Measurements from ENCODE around the gene MICAL3.

Gene MICAL3

GRCh38 chr22:17804331-17805080 lies 219.9 kb downstream of the MICAL3 start:
- Histone ChIP-seq H3K36me3 (ENCODE audit: control insufficient read depth in 2 of 2, insufficient read depth in 2 of 2, low read length in 2 of 2) (peaks cover 43 to 56% of the 10 kb centered on the region in 2 donors), H3K9ac (ENCODE audit: low read length in 2 of 2) (no peak overlapping the region), H3K27me3 (ENCODE audit: control insufficient read depth in 1 of 2, insufficient read depth in 2 of 2, low read length in 2 of 2) (no peaks in the 10 kb centered on the region), H3K9me3 (ENCODE audit: control insufficient read depth in 2 of 2, low read length in 2 of 2) (no peaks in the 10 kb centered on the region), H3K27ac (ENCODE audit: low read length) (no peak overlapping the region), H3K4me1 (ENCODE audit: control insufficient read depth, insufficient read depth, low read length) (no peaks in the 10 kb centered on the region), H3K4me3 (ENCODE audit: low read length in 2 of 2) (no peak overlapping the region)

GRCh38 chr22:17803609-17804270 lies 220.6 kb downstream of the MICAL3 start:
- Histone ChIP-seq H3K4me3 (ENCODE audit: low read length in 2 of 2) (no peak overlapping the region), H3K27ac (ENCODE audit: low read length) (no peak overlapping the region), H3K27me3 (ENCODE audit: control insufficient read depth in 1 of 2, insufficient read depth in 2 of 2, low read length in 2 of 2) (no peaks in the 10 kb centered on the region), H3K36me3 (ENCODE audit: control insufficient read depth in 2 of 2, insufficient read depth in 2 of 2, low read length in 2 of 2) (peaks cover 38 to 50% of the 10 kb centered on the region in 2 donors), H3K4me1 (ENCODE audit: control insufficient read depth, insufficient read depth, low read length) (no peaks in the 10 kb centered on the region), H3K9me3 (ENCODE audit: control insufficient read depth in 2 of 2, low read length in 2 of 2) (no peaks in the 10 kb centered on the region), H3K9ac (ENCODE audit: low read length in 2 of 2) (no peak overlapping the region)

- Histone ChIP-seq H3K36me3 (ENCODE audit: control insufficient read depth in 2 of 2, insufficient read depth in 2 of 2, low read length in 2 of 2) (peaks cover 29 to 44% of the 10 kb centered on the region in 2 donors), H3K4me1 (ENCODE audit: control insufficient read depth, insufficient read depth, low read length) (no peaks in the 10 kb centered on the region), H3K27ac (ENCODE audit: low read length) (no peak overlapping the region), H3K9me3 (ENCODE audit: control insufficient read depth in 2 of 2, low read length in 2 of 2) (no peaks in the 10 kb centered on the region), H3K4me3 (ENCODE audit: low read length in 2 of 2) (no peak overlapping the region), H3K9ac (ENCODE audit: low read length in 2 of 2) (no peak overlapping the region), H3K27me3 (ENCODE audit: control insufficient read depth in 1 of 2, insufficient read depth in 2 of 2, low read length in 2 of 2) (no peaks in the 10 kb centered on the region)
Observed at GRCh38 chr22:17802822-17803221, 221.5 kb downstream of the MICAL3 start.

GRCh38 chr22:17802411-17802810 lies 221.9 kb downstream of the MICAL3 start:
- Histone ChIP-seq H3K4me3 (ENCODE audit: low read length in 2 of 2) (no peak overlapping the region), H3K27me3 (ENCODE audit: control insufficient read depth in 1 of 2, insufficient read depth in 2 of 2, low read length in 2 of 2) (no peaks in the 10 kb centered on the region), H3K27ac (ENCODE audit: low read length) (no peak overlapping the region), H3K9ac (ENCODE audit: low read length in 2 of 2) (no peak overlapping the region), H3K9me3 (ENCODE audit: control insufficient read depth in 2 of 2, low read length in 2 of 2) (no peaks in the 10 kb centered on the region), H3K36me3 (ENCODE audit: control insufficient read depth in 2 of 2, insufficient read depth in 2 of 2, low read length in 2 of 2) (peaks cover 28 to 40% of the 10 kb centered on the region in 2 donors), H3K4me1 (ENCODE audit: control insufficient read depth, insufficient read depth, low read length) (no peaks in the 10 kb centered on the region)

GRCh38 chr22:17797721-17798559 lies 226.4 kb downstream of the MICAL3 start:
- Histone ChIP-seq H3K9me3 (ENCODE audit: control insufficient read depth in 2 of 2, low read length in 2 of 2) (no peaks in the 10 kb centered on the region), H3K4me3 (ENCODE audit: low read length in 2 of 2) (no peak overlapping the region), H3K9ac (ENCODE audit: low read length in 2 of 2) (no peak overlapping the region), H3K27me3 (ENCODE audit: control insufficient read depth in 1 of 2, insufficient read depth in 2 of 2, low read length in 2 of 2) (no peaks in the 10 kb centered on the region), H3K4me1 (ENCODE audit: control insufficient read depth, insufficient read depth, low read length) (peaks cover 4% of the 10 kb centered on the region), H3K36me3 (ENCODE audit: control insufficient read depth in 2 of 2, insufficient read depth in 2 of 2, low read length in 2 of 2) (peaks cover 8 to 24% of the 10 kb centered on the region in 2 donors), H3K27ac (ENCODE audit: low read length) (no peak overlapping the region)

- Histone ChIP-seq H3K4me1 (ENCODE audit: control insufficient read depth, insufficient read depth, low read length) (peaks cover 4% of the 10 kb centered on the region), H3K9ac (ENCODE audit: low read length in 2 of 2) (no peak overlapping the region), H3K4me3 (ENCODE audit: low read length in 2 of 2) (no peak overlapping the region), H3K27me3 (ENCODE audit: control insufficient read depth in 1 of 2, insufficient read depth in 2 of 2, low read length in 2 of 2) (no peaks in the 10 kb centered on the region), H3K27ac (ENCODE audit: low read length) (no peak overlapping the region), H3K36me3 (ENCODE audit: control insufficient read depth in 2 of 2, insufficient read depth in 2 of 2, low read length in 2 of 2) (peaks cover 8 to 23% of the 10 kb centered on the region in 2 donors), H3K9me3 (ENCODE audit: control insufficient read depth in 2 of 2, low read length in 2 of 2) (no peaks in the 10 kb centered on the region)
Observed at GRCh38 chr22:17796695-17797094, 227.7 kb downstream of the MICAL3 start.

- Histone ChIP-seq H3K4me3 (ENCODE audit: low read length in 2 of 2) (no peak overlapping the region), H3K36me3 (ENCODE audit: control insufficient read depth in 2 of 2, insufficient read depth in 2 of 2, low read length in 2 of 2) (peaks cover 11 to 27% of the 10 kb centered on the region in 2 donors), H3K27ac (ENCODE audit: low read length) (no peak overlapping the region), H3K9ac (ENCODE audit: low read length in 2 of 2) (no peak overlapping the region), H3K4me1 (ENCODE audit: control insufficient read depth, insufficient read depth, low read length) (peaks cover 4% of the 10 kb centered on the region), H3K9me3 (ENCODE audit: control insufficient read depth in 2 of 2, low read length in 2 of 2) (no peaks in the 10 kb centered on the region), H3K27me3 (ENCODE audit: control insufficient read depth in 1 of 2, insufficient read depth in 2 of 2, low read length in 2 of 2) (no peaks in the 10 kb centered on the region)
Observed at GRCh38 chr22:17795661-17796548, 228.5 kb downstream of the MICAL3 start.

- H3K36me3 ChIP-seq (ENCODE audit: control insufficient read depth in 2 of 2, insufficient read depth in 2 of 2, low read length in 2 of 2), result peaks cover 16 to 35% of the 10 kb centered on the region in 2 donors
- H3K9ac ChIP-seq (ENCODE audit: low read length in 2 of 2), result no peak overlapping the region
- H3K9me3 ChIP-seq (ENCODE audit: control insufficient read depth in 2 of 2, low read length in 2 of 2), result no peaks in the 10 kb centered on the region
- no peak overlapping the region for H3K4me3 ChIP-seq (ENCODE audit: low read length in 2 of 2)
- H3K27me3 ChIP-seq (ENCODE audit: control insufficient read depth in 1 of 2, insufficient read depth in 2 of 2, low read length in 2 of 2), result no peaks in the 10 kb centered on the region
- no peak overlapping the region for H3K27ac ChIP-seq (ENCODE audit: low read length)
- H3K4me1 ChIP-seq (ENCODE audit: control insufficient read depth, insufficient read depth, low read length), result peaks cover 4% of the 10 kb centered on the region
Observed at GRCh38 chr22:17794726-17795542, 229.4 kb downstream of the MICAL3 start.

GRCh38 chr22:17792854-17793434 lies 231.4 kb downstream of the MICAL3 start:
- Histone ChIP-seq H3K9ac (ENCODE audit: low read length in 2 of 2) (no peak overlapping the region), H3K27ac (ENCODE audit: low read length) (no peak overlapping the region), H3K27me3 (ENCODE audit: control insufficient read depth in 1 of 2, insufficient read depth in 2 of 2, low read length in 2 of 2) (no peaks in the 10 kb centered on the region), H3K9me3 (ENCODE audit: control insufficient read depth in 2 of 2, low read length in 2 of 2) (no peaks in the 10 kb centered on the region), H3K4me1 (ENCODE audit: control insufficient read depth, insufficient read depth, low read length) (peaks cover 4% of the 10 kb centered on the region), H3K36me3 (ENCODE audit: control insufficient read depth in 2 of 2, insufficient read depth in 2 of 2, low read length in 2 of 2) (peaks cover 16 to 40% of the 10 kb centered on the region in 2 donors), H3K4me3 (ENCODE audit: low read length in 2 of 2) (no peak overlapping the region)
